ENCODE data around the gene PODXL2.

DNA sequence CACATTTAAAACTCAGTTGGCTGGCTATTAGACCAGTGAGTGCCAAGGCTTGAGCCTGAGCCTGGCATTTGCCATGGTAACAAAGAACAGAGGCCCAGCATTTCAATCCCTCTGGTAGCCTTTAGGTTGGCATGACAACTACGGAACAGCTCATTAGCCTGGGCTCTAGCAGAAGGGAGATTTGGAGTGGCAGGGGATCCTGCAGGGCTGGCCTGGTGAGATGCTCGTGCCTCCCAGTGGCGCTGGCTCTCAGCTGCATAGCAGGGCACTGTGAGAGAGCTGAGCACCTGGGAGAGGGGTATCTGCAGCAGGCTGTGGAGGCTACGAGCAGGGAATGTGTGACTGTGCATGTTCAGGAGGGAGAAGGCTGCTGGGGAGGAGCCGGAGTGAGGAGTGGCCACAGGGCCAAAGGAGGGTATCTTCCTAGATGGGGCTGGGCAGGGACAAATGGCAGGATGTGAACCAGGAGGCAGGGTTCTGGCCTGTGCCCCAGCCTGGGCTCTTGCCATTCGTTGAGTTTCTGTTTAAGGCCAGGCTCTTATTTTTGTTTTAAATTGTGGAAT is 38.2 kb downstream of the PODXL2 start:
- TF ChIP-seq EZH2 (IDR thresholded peaks at IDR 0.05) (no peak), POLR2A (IDR thresholded peaks at IDR 0.05; ENCODE audit: borderline replicate concordance, extremely low read depth, insufficient read depth, insufficient read length) (no peak), FOSL1 (IDR thresholded peaks at IDR 0.05; ENCODE audit: low read depth) (no peak), ZNF274 (IDR thresholded peaks at IDR 0.05; ENCODE audit: low read depth, low read length) (no peak), POLR2AphosphoS5 (IDR thresholded peaks at IDR 0.05; ENCODE audit: low read depth, low read length) (no peak), CBX3 (IDR thresholded peaks at IDR 0.05; ENCODE audit: low read depth) (no peak), EZH2phosphoT487 (IDR thresholded peaks at IDR 0.05; ENCODE audit: borderline replicate concordance) (no peak), YY1 (IDR thresholded peaks at IDR 0.05; ENCODE audit: extremely low read depth, insufficient replicate concordance, low read depth, low read length) (no peak), SP1 (IDR thresholded peaks at IDR 0.05; ENCODE audit: low read depth) (no peak), RAD21 (IDR thresholded peaks at IDR 0.05; ENCODE audit: low read depth) (no peak)
- TF ChIP-seq, protein P1, sequence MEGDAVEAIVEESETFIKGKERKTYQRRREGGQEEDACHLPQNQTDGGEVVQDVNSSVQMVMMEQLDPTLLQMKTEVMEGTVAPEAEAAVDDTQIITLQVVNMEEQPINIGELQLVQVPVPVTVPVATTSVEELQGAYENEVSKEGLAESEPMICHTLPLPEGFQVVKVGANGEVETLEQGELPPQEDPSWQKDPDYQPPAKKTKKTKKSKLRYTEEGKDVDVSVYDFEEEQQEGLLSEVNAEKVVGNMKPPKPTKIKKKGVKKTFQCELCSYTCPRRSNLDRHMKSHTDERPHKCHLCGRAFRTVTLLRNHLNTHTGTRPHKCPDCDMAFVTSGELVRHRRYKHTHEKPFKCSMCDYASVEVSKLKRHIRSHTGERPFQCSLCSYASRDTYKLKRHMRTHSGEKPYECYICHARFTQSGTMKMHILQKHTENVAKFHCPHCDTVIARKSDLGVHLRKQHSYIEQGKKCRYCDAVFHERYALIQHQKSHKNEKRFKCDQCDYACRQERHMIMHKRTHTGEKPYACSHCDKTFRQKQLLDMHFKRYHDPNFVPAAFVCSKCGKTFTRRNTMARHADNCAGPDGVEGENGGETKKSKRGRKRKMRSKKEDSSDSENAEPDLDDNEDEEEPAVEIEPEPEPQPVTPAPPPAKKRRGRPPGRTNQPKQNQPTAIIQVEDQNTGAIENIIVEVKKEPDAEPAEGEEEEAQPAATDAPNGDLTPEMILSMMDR (IDR thresholded peaks at IDR 0.05 in 2 of 3, conservative IDR thresholded peaks at IDR 0.05 in 1 of 3; ENCODE audit: borderline replicate concordance in 1 of 3, insufficient read depth in 1 of 3, low read depth in 2 of 3, low read length in 2 of 3): no peak
- TF ChIP-seq, protein P2, sequence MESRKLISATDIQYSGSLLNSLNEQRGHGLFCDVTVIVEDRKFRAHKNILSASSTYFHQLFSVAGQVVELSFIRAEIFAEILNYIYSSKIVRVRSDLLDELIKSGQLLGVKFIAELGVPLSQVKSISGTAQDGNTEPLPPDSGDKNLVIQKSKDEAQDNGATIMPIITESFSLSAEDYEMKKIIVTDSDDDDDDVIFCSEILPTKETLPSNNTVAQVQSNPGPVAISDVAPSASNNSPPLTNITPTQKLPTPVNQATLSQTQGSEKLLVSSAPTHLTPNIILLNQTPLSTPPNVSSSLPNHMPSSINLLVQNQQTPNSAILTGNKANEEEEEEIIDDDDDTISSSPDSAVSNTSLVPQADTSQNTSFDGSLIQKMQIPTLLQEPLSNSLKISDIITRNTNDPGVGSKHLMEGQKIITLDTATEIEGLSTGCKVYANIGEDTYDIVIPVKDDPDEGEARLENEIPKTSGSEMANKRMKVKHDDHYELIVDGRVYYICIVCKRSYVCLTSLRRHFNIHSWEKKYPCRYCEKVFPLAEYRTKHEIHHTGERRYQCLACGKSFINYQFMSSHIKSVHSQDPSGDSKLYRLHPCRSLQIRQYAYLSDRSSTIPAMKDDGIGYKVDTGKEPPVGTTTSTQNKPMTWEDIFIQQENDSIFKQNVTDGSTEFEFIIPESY (IDR thresholded peaks at IDR 0.05; ENCODE audit: extremely low read depth, insufficient replicate concordance, low read length): no peak
- TF ChIP-seq, protein P3, sequence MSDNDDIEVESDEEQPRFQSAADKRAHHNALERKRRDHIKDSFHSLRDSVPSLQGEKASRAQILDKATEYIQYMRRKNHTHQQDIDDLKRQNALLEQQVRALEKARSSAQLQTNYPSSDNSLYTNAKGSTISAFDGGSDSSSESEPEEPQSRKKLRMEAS (IDR thresholded peaks at IDR 0.05): no peak
- TF ChIP-seq, protein P4, sequence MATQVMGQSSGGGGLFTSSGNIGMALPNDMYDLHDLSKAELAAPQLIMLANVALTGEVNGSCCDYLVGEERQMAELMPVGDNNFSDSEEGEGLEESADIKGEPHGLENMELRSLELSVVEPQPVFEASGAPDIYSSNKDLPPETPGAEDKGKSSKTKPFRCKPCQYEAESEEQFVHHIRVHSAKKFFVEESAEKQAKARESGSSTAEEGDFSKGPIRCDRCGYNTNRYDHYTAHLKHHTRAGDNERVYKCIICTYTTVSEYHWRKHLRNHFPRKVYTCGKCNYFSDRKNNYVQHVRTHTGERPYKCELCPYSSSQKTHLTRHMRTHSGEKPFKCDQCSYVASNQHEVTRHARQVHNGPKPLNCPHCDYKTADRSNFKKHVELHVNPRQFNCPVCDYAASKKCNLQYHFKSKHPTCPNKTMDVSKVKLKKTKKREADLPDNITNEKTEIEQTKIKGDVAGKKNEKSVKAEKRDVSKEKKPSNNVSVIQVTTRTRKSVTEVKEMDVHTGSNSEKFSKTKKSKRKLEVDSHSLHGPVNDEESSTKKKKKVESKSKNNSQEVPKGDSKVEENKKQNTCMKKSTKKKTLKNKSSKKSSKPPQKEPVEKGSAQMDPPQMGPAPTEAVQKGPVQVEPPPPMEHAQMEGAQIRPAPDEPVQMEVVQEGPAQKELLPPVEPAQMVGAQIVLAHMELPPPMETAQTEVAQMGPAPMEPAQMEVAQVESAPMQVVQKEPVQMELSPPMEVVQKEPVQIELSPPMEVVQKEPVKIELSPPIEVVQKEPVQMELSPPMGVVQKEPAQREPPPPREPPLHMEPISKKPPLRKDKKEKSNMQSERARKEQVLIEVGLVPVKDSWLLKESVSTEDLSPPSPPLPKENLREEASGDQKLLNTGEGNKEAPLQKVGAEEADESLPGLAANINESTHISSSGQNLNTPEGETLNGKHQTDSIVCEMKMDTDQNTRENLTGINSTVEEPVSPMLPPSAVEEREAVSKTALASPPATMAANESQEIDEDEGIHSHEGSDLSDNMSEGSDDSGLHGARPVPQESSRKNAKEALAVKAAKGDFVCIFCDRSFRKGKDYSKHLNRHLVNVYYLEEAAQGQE (IDR thresholded peaks at IDR 0.05; ENCODE audit: low read depth): no peak
